Amygdala (tissue), 56 donors: ENCODE data around the gene DOCK2.

Experiments used
- DNase-seq, 56 donors: peaks; one replicate each; lab custom pipeline; 2025; lab: John Stamatoyannopoulos, UW

The DOCK2 gene

GRCh38 chr5:170000155-170000554, 363.1 kb downstream of the DOCK2 start:
- no peak for DNase-seq

- DNase-seq, result no peak
Measured at GRCh38 chr5:170006021-170006420, 368.9 kb downstream of the DOCK2 start.

GRCh38 chr5:170008376-170008775, 371.3 kb downstream of the DOCK2 start:
- no peak for DNase-seq

GRCh38 chr5:170010595-170010994, 373.5 kb downstream of the DOCK2 start:
- peak in 4 of 56 donors; percentile 1 to 12 (median 2) for DNase-seq

- DNase-seq, result no peak
Measured at GRCh38 chr5:170011751-170012150, 374.7 kb downstream of the DOCK2 start.

GRCh38 chr5:170012622-170013021, 375.5 kb downstream of the DOCK2 start:
- no peak for DNase-seq

- DNase-seq, result no peak
Measured at GRCh38 chr5:170020423-170020822, 383.3 kb downstream of the DOCK2 start.

- no peak for DNase-seq
Measured at GRCh38 chr5:170021506-170021905, 384.4 kb downstream of the DOCK2 start.

- DNase-seq, result no peak
Measured at GRCh38 chr5:170025853-170026252, 388.8 kb downstream of the DOCK2 start.

- DNase-seq, result no peak
Measured at GRCh38 chr5:170028124-170028523, 391.0 kb downstream of the DOCK2 start.

- DNase-seq, result no peak
Measured at GRCh38 chr5:170034231-170034630, 397.2 kb downstream of the DOCK2 start.

- DNase-seq, result no peak
Measured at GRCh38 chr5:170038241-170038640, 401.2 kb downstream of the DOCK2 start.

GRCh38 chr5:170039830-170040229, 402.8 kb downstream of the DOCK2 start:
- no peak for DNase-seq

- DNase-seq, result peak in 1 of 56 donors; percentile 1
Measured at GRCh38 chr5:170046241-170046640, 409.2 kb downstream of the DOCK2 start.

- no peak for DNase-seq
Measured at GRCh38 chr5:170049713-170050112, 412.6 kb downstream of the DOCK2 start.

GRCh38 chr5:170053896-170054295, 416.8 kb downstream of the DOCK2 start:
- DNase-seq, result no peak

- no peak for DNase-seq
Measured at GRCh38 chr5:170055606-170056005, 418.5 kb downstream of the DOCK2 start.

- DNase-seq, result no peak
Measured at GRCh38 chr5:170056561-170057267, 419.6 kb downstream of the DOCK2 start.

GRCh38 chr5:170057311-170057710, 420.2 kb downstream of the DOCK2 start:
- DNase-seq, result no peak

- no peak for DNase-seq
Measured at GRCh38 chr5:170059221-170059620, 422.1 kb downstream of the DOCK2 start.

GRCh38 chr5:170067152-170067551, 430.1 kb downstream of the DOCK2 start:
- DNase-seq, result no peak

- DNase-seq, result no peak
Measured at GRCh38 chr5:170067574-170068170, 430.6 kb downstream of the DOCK2 start.
